MM.1S (cell line): ENCODE data around the gene RASD2.
"Not testable (repeated sequence)": the region's sequence is repeated elsewhere in the genome, so short reads cannot be mapped to it uniquely, and the experiment has no call there.

ENCODE experiments used
- DNase-seq: peaks from one replicate; pipeline ENCODE4 v3.0.0-alpha.2; 2015
- H2AFZ ChIP-seq: fragments of 300-600 bp; sonication (generic); 2 replicates; pipeline ENCODE4 v1.6.0; 2016; ENCODE audit warnings: antibody characterized with exemption, low read length
- H3F3A ChIP-seq: fragments of 300-600 bp; sonication (generic); 2 replicates; pipeline ENCODE4 v1.6.1; 2016; ENCODE audit warnings: mild to moderate bottlenecking, antibody characterized with exemption, low read length, moderate library complexity, mixed read lengths; ENCODE audit not compliant: insufficient read depth
- H3K27ac ChIP-seq: fragments of 300-600 bp; sonication (generic); 2 replicates; pipeline ENCODE4 v1.5.1; 2016; ENCODE audit warnings: mild to moderate bottlenecking, low read length
- H3K27me3 ChIP-seq: fragments of 300-600 bp; sonication (generic); replicated peaks from 2 replicates; pipeline ENCODE4 v1.6.0; 2016; ENCODE audit warnings: low read length; ENCODE audit not compliant: insufficient read depth
- H3K36me3 ChIP-seq: fragments of 300-600 bp; sonication (generic); replicated peaks from 2 replicates; pipeline ENCODE4 v1.6.1; 2016; ENCODE audit warnings: mild to moderate bottlenecking, low read length, mixed read lengths; ENCODE audit not compliant: insufficient read depth
- H3K4me1 ChIP-seq: fragments of 300-600 bp; sonication (generic); 2 replicates; pipeline ENCODE4 v1.6.1; 2016; ENCODE audit warnings: low read length, mixed read lengths
- H3K4me2 ChIP-seq: fragments of 300-600 bp; sonication (generic); 2 replicates; pipeline ENCODE4 v1.6.0; 2016; ENCODE audit warnings: low read depth, low read length
- H3K4me3 ChIP-seq: fragments of 300-600 bp; sonication (generic); 2 replicates; pipeline ENCODE4 v1.5.1; 2016; ENCODE audit warnings: low read length, mixed read lengths
- H3K79me2 ChIP-seq: fragments of 300-600 bp; sonication (generic); 2 replicates; pipeline ENCODE4 v1.6.1; 2016; ENCODE audit warnings: mixed run types, low read length, mixed read lengths
- H3K9ac ChIP-seq: fragments of 300-600 bp; sonication (generic); 2 replicates; pipeline ENCODE4 v1.6.1; 2016; ENCODE audit warnings: low read length, mixed read lengths
- H3K9me2 ChIP-seq: fragments of 300-600 bp; sonication (generic); replicated peaks from 2 replicates; pipeline ENCODE4 v1.6.1; 2016; ENCODE audit warnings: mild to moderate bottlenecking, low read length, mixed read lengths; ENCODE audit not compliant: insufficient read depth
- H3K9me3 ChIP-seq: fragments of 300-600 bp; sonication (generic); replicated peaks from 2 replicates; pipeline ENCODE4 v1.6.1; 2016; ENCODE audit warnings: mild to moderate bottlenecking, low read length, mixed read lengths; ENCODE audit not compliant: insufficient read depth
- H4K20me1 ChIP-seq: fragments of 300-600 bp; sonication (generic); 2 replicates; pipeline ENCODE4 v1.6.1; 2016; ENCODE audit warnings: mild to moderate bottlenecking, low read length, moderate library complexity, mixed read lengths; ENCODE audit not compliant: insufficient read depth
- EZH2 ChIP-seq: fragments of 300-600 bp; sonication (generic); optimal IDR thresholded peaks from 2 replicates; pipeline ENCODE3; 2017; ENCODE audit warnings: low read depth, mild to moderate bottlenecking, antibody characterized with exemption, low read length, mixed read lengths
- EZH2phosphoT487 ChIP-seq: fragments of 300-600 bp; sonication (generic); IDR thresholded peaks from 2 replicates; pipeline ENCODE4 v1.6.1; 2018; ENCODE audit warnings: antibody characterized with exemption, low read length
- TF ChIP-seq, protein P1 (sequence below): fragments of 300-600 bp; sonication (generic); IDR thresholded peaks from 2 replicates; pipeline ENCODE4 v1.5.1; 2016; ENCODE audit warnings: antibody characterized with exemption, low read length, mixed read lengths

The RASD2 gene

DNA sequence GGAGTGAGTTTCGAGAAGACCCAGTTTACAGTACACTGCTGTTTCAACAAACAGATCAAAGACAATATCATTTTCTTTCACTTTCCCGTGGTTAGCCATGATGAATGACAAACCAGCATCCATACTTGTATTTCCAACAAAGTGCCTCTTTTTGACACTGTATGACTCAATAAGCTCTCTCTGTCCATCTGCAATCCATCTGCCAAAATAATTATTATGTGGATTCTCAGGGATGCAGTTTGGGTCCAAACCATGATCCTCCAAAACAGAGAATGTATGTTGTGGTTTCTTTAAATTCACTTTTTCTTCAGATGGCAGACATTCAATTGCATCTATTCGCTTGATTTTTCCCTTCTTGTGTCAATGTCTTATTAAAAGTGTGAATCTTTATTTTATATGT is 37.8 kb upstream of the RASD2 start:
- DNase-seq, result no peak
- Histone ChIP-seq H3K4me2 (no peak overlapping the region), H3K36me3 (no peaks in the 10 kb centered on the region), H3K4me1 (no peaks in the 10 kb centered on the region), H3K27ac (no peak overlapping the region), H3K4me3 (no peak overlapping the region), H4K20me1 (no peaks in the 10 kb centered on the region), H3F3A (no peaks in the 10 kb centered on the region), H3K9ac (no peak overlapping the region), H2AFZ (no peak overlapping the region), H3K9me2 (no peaks in the 10 kb centered on the region), H3K27me3 (peaks cover 22% of the 10 kb centered on the region; the same call in 1 of the 2 replicates), H3K79me2 (no peaks in the 10 kb centered on the region), H3K9me3 (no peaks in the 10 kb centered on the region)
- TF ChIP-seq, protein P1, sequence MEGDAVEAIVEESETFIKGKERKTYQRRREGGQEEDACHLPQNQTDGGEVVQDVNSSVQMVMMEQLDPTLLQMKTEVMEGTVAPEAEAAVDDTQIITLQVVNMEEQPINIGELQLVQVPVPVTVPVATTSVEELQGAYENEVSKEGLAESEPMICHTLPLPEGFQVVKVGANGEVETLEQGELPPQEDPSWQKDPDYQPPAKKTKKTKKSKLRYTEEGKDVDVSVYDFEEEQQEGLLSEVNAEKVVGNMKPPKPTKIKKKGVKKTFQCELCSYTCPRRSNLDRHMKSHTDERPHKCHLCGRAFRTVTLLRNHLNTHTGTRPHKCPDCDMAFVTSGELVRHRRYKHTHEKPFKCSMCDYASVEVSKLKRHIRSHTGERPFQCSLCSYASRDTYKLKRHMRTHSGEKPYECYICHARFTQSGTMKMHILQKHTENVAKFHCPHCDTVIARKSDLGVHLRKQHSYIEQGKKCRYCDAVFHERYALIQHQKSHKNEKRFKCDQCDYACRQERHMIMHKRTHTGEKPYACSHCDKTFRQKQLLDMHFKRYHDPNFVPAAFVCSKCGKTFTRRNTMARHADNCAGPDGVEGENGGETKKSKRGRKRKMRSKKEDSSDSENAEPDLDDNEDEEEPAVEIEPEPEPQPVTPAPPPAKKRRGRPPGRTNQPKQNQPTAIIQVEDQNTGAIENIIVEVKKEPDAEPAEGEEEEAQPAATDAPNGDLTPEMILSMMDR, result no peak
- TF ChIP-seq EZH2 (no peak), EZH2phosphoT487 (no peak)

DNA sequence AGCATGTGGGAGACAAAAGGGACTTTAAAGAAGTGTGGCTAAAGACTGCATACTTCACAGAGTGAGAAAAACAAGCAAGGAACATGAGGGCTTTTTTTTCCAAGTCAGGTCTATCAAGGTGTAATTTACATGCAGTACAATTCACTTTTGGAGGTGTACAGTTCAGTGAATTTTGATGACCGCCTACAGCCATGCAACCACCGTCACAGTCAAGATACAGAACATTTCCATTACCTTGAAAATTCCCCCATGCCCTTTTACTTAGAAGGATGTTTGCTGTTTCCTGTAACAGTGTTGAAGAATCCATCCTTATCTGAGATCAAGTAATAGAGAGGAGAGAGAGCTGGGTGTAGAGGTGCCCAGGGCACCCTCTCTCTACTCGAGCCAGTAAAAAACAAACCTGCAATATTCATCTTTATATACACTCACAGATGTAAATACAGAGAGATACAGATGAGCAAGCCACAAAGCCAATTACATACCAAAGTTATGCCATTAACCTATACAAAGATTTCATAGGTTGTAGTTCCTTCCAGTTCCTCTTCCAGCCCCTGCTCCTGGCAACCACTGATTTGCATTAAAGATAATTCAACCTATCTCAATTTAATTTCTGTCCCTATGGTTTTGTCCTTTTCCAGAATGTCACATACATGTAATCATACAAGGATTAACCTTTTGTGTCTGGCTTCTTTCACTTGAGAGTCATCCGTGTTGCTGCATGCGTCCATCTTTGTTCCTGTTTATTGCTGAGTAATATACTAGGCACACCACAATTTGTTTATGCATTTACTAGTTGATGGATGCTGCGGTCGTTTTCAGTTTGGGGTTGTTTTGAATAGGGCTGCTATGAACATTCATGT is 35.0 kb upstream of the RASD2 start:
- no peaks in the 10 kb centered on the region for H3K79me2 ChIP-seq
- no peak for DNase-seq
- H3K4me3 ChIP-seq, result no peak overlapping the region
- H3K9me3 ChIP-seq, result no peaks in the 10 kb centered on the region
- no peaks in the 10 kb centered on the region for H3K9me2 ChIP-seq
- H4K20me1 ChIP-seq, result no peaks in the 10 kb centered on the region
- no peak overlapping the region for H2AFZ ChIP-seq
- H3F3A ChIP-seq, result no peaks in the 10 kb centered on the region
- peaks cover 5% of the 10 kb centered on the region; the same call in 1 of the 2 replicates for H3K27me3 ChIP-seq
- H3K36me3 ChIP-seq, result no peaks in the 10 kb centered on the region
- H3K4me2 ChIP-seq, result no peak overlapping the region
- no peaks in the 10 kb centered on the region for H3K4me1 ChIP-seq
- no peak overlapping the region for H3K27ac ChIP-seq
- no peak overlapping the region for H3K9ac ChIP-seq
- TF ChIP-seq EZH2phosphoT487 (no peak), EZH2 (no peak)
- TF ChIP-seq, protein P1, result no peak

DNA sequence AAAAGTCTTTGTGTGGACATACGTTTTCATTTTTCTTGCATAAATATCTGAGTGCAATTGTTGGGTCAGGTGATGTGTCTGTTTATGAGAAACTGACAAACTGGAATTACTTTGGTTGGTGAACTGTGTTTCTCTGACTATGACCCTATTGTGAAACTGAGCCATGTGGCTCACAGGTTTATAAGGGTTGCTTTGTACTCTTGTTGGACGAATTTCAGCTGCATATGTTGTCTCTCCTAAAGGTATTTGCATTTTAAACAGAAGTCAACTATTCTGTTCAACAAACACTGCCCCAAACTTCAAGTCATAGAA is 34.4 kb upstream of the RASD2 start:
- peaks cover 5% of the 10 kb centered on the region; the same call in 1 of the 2 replicates for H3K27me3 ChIP-seq
- no peaks in the 10 kb centered on the region for H3F3A ChIP-seq
- H3K9me2 ChIP-seq, result no peaks in the 10 kb centered on the region
- H3K36me3 ChIP-seq, result no peaks in the 10 kb centered on the region
- H3K27ac ChIP-seq, result no peak overlapping the region
- H3K4me3 ChIP-seq, result no peak overlapping the region
- no peak overlapping the region for H3K4me2 ChIP-seq
- H4K20me1 ChIP-seq, result no peaks in the 10 kb centered on the region
- no peaks in the 10 kb centered on the region for H3K9me3 ChIP-seq
- H3K4me1 ChIP-seq, result no peaks in the 10 kb centered on the region
- no peak overlapping the region for H3K9ac ChIP-seq
- no peak overlapping the region for H2AFZ ChIP-seq
- no peak for TF ChIP-seq EZH2
- TF ChIP-seq, protein P1, result no peak
- TF ChIP-seq EZH2phosphoT487, result no peak
- H3K79me2 ChIP-seq, result no peaks in the 10 kb centered on the region
- DNase-seq, result no peak

DNA sequence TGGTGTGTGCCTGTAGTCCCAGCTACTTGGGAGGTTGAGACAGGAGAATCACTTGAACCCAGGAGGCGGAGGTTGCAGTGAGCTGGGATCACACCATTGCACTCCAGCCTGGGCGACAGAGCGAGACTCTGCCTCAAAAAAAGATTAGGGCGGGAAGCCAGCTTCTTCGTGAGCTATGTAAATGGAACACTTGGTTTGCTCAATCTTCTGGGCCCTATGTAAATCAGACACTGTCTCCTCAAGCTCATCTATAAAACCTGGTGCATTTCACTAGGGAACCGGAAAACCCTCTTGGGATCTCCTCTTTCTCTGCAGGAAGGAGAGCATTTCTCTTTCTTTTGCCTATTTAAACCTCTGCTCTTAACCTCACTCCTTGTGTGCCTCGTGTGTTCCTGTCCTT is 32.8 kb upstream of the RASD2 start:
- H3K79me2 ChIP-seq, H4K20me1 ChIP-seq, DNase-seq, H2AFZ ChIP-seq, H3K4me1 ChIP-seq, H3K9me3 ChIP-seq, H3F3A ChIP-seq, H3K9me2 ChIP-seq, H3K27me3 ChIP-seq, H3K36me3 ChIP-seq, H3K9ac ChIP-seq, H3K27ac ChIP-seq, H3K4me2 ChIP-seq, H3K4me3 ChIP-seq: not testable (repeated sequence)
